Spleen (tissue), 11 donors: ENCODE results near the gene SPRN. TPM values are rescaled to one million over a fixed set of nuclear protein-coding genes. Genes with fewer than 3 reads are reported as not detected.
"Not testable (repeated sequence)": the region's sequence is repeated elsewhere in the genome, so short reads cannot be mapped to it uniquely, and the experiment has no call there.

Source experiments
- DNase-seq: peaks from one replicate; pipeline ENCODE4 v3.0.0-alpha.2; 2020
- H3K27ac ChIP-seq, 8 donors: fragments of 200-600 bp; sonication (generic) in 7 of 8; 1 replicate in 4 of 8; 2 replicates in 4 of 8; pipeline versions ENCODE4 v1.5.0 to v1.8.0; 2016 to 2021; ENCODE audit warnings: inconsistent platforms in 4 of 8, mild to moderate bottlenecking in 4 of 8, moderate library complexity in 1 of 8
- H3K27me3 ChIP-seq, 7 donors: fragments of 200-600 bp; sonication (generic) in 6 of 7; replicated peaks in 1 of 7; 1 replicate in 4 of 7; 2 replicates in 3 of 7; pipeline versions ENCODE4 v1.5.0 to v1.8.0; 2016 to 2021; ENCODE audit warnings: inconsistent platforms in 3 of 7, mild to moderate bottlenecking in 1 of 7
- H3K36me3 ChIP-seq, 6 donors: fragments of 200-600 bp; sonication (generic) in 5 of 6; 1 replicate in 4 of 6; 2 replicates in 2 of 6; pipeline versions ENCODE4 v1.5.0 to v1.8.0; 2016 to 2021; ENCODE audit warnings: inconsistent platforms in 2 of 6
- H3K4me1 ChIP-seq, 6 donors: fragments of 200-600 bp; sonication (generic) in 5 of 6; 1 replicate in 3 of 6; 2 replicates in 3 of 6; pipeline versions ENCODE4 v1.5.0 to v1.8.0; 2016 to 2021; ENCODE audit warnings: inconsistent platforms in 3 of 6
- H3K4me3 ChIP-seq, 8 donors: fragments of 200-600 bp; sonication (generic) in 7 of 8; 1 replicate in 4 of 8; 2 replicates in 4 of 8; pipeline versions ENCODE4 v1.5.0 to v1.8.0; 2016 to 2021; ENCODE audit warnings: inconsistent platforms in 4 of 8, mild to moderate bottlenecking in 4 of 8, moderate library complexity in 2 of 8
- H3K9me3 ChIP-seq, 8 donors: fragments of 200-600 bp; sonication (generic) in 7 of 8; 1 replicate in 4 of 8; 2 replicates in 4 of 8; pipeline versions ENCODE4 v1.5.0 to v1.8.0; 2016 to 2021; ENCODE audit warnings: inconsistent platforms in 4 of 8
- CTCF ChIP-seq, 11 experiments: fragments of 200-600 bp in 7 of 11; fragments of 450-650 bp in 4 of 11; sonication (generic) in 4 of 11; IDR thresholded peaks in 8 of 11; conservative IDR thresholded peaks in 3 of 11; 1 replicate in 7 of 11; 2 replicates in 4 of 11; pipeline versions ENCODE4 v1.4.0 to v1.8.0; 2016 to 2021; ENCODE audit warnings: antibody characterized with exemption in 11 of 11, inconsistent platforms in 4 of 11, mild to moderate bottlenecking in 1 of 11
- POLR2A ChIP-seq, 3 donors: fragments of 450-650 bp; IDR thresholded peaks; one replicate each; pipeline ENCODE4 v1.5.1; 2017; ENCODE audit warnings: antibody characterized with exemption in 3 of 3, mild to moderate bottlenecking in 1 of 3
- POLR2AphosphoS5 ChIP-seq, 3 donors: sonication (generic); formaldehyde crosslinking; IDR thresholded peaks; one replicate each; pipeline ENCODE4 v1.5.1; 2017; ENCODE audit warnings: antibody characterized with exemption in 3 of 3
- WGBS, 5 donors: extraction: QIAGEN DNeasy Blood & Tissue Kit in 3 of 5; methylation state at CpG; one replicate each; pipeline versions ENCODE4 v1.1.5 to v1.1.7; 2013 to 2018; 5-methylcytosine and 5-hydroxymethylcytosine counted together
- intact Hi-C: fragments of 100-400 bp; cut with DNase I; formaldehyde crosslinking; loops from one replicate; pipeline ENCODE4 v1.15.0; 2023; ENCODE audit warnings: low total_unique reads
- polyA plus RNA-seq, 3 donors: library from polyadenylated mRNA; stranded (reverse); fragments of 200-250 nt; gene quantifications; one replicate each; pipeline ENCODE4 v1.2.1, GENCODE V29; 2013
- total RNA-seq, 7 donors: library from RNA; depleted of rRNA in 3 of 7; stranded (reverse); fragments of >200 nt in 3 of 7; fragmentation: NEBNext Ultra II Directional in 4 of 7; extraction: Animal tissue kit (Norgen Biotek cat#: 25700) in 4 of 7; gene quantifications; one replicate each; pipeline versions ENCODE4 v1.1.0 to v1.2.1, GENCODE V29; 2016 to 2021
- donor health status: healthy with polysubstance abuse.
- donor health status: DM: no; HTN: no; CAD: no; lungs with moderate emphysema.
- donor health status: DM: no; HTN: no; CAD: no.
- donor health status: Bipolar disorder and iron deficiency.
- donor health status: healthy.
- donor health status: DM: no; HTN: no; CAD: no.
- donor health status: DM: yes; HTN: yes; CAD: no.

Gene SPRN
- total and polyA plus RNA-seq, 10 donors = 0.14 to 0.58 (median 0.21) TPM; not detected in 4

GRCh38 chr10:133415752-133416151 is 8.7 kb downstream of the SPRN start:
- Histone ChIP-seq H3K27me3 (no peaks in the 10 kb centered on the region), H3K4me3 (no peak overlapping the region), H3K36me3 (peaks cover 8 to 85% (median 61%) of the 10 kb centered on the region in 6 donors), H3K9me3 (peaks cover 13 to 29% (median 27%) of the 10 kb centered on the region in 8 donors), H3K27ac (no peak overlapping the region), H3K4me1 (no peaks in the 10 kb centered on the region)
- 89 to 97% (median 95%) methylated on average over 25 of the region's 25 CpGs for WGBS, 5 donors
- peak; percentile 66 for DNase-seq
- intact Hi-C loops = no loop called here
- TF ChIP-seq CTCF (IDR thresholded peaks at IDR 0.05 in 8 of 11, conservative IDR thresholded peaks at IDR 0.05 in 3 of 11) = no peak
- no peak for TF ChIP-seq POLR2AphosphoS5 (IDR thresholded peaks at IDR 0.05)
- no peak for TF ChIP-seq POLR2A (IDR thresholded peaks at IDR 0.05)

GRCh38 chr10:133414401-133414800 is 10.0 kb downstream of the SPRN start:
- H3K4me1 ChIP-seq, DNase-seq, H3K27ac ChIP-seq, H3K4me3 ChIP-seq, H3K27me3 ChIP-seq, intact Hi-C loops: not testable (repeated sequence)
- Histone ChIP-seq H3K36me3 (peaks cover 11 to 85% (median 66%) of the 10 kb centered on the region in 6 donors), H3K9me3 (peaks cover 13 to 42% (median 36%) of the 10 kb centered on the region in 8 donors)
- 96 to 98% (median 98%) methylated on average over 16 to 22 of the region's 23 CpGs for WGBS, 5 donors

GRCh38 chr10:133412381-133412711 is 12.1 kb downstream of the SPRN start:
- Histone ChIP-seq H3K4me3 (no peak overlapping the region), H3K4me1 (no peaks in the 10 kb centered on the region), H3K36me3 (peaks cover 11 to 88% (median 65%) of the 10 kb centered on the region in 6 donors), H3K9me3 (peaks cover 13 to 49% (median 36%) of the 10 kb centered on the region in 8 donors), H3K27ac (no peak overlapping the region), H3K27me3 (no peaks in the 10 kb centered on the region)
- TF ChIP-seq CTCF (IDR thresholded peaks at IDR 0.05 in 8 of 11, conservative IDR thresholded peaks at IDR 0.05 in 3 of 11) (no peak), POLR2AphosphoS5 (IDR thresholded peaks at IDR 0.05) (no peak), POLR2A (IDR thresholded peaks at IDR 0.05) (no peak)
- DNase-seq = no peak
- intact Hi-C loops = no loop called here

- Histone ChIP-seq H3K36me3 (peaks cover 11 to 94% (median 67%) of the 10 kb centered on the region in 6 donors), H3K27ac (no peak overlapping the region), H3K9me3 (peaks cover 13 to 49% (median 36%) of the 10 kb centered on the region in 8 donors), H3K4me1 (no peaks in the 10 kb centered on the region), H3K4me3 (no peak overlapping the region), H3K27me3 (no peaks in the 10 kb centered on the region)
- no peak for DNase-seq
- WGBS, 5 donors = 94 to 98% (median 96%) methylated on average over 7 of the region's 7 CpGs
- TF ChIP-seq POLR2A (IDR thresholded peaks at IDR 0.05) = no peak
- no peak for TF ChIP-seq CTCF (IDR thresholded peaks at IDR 0.05 in 8 of 11, conservative IDR thresholded peaks at IDR 0.05 in 3 of 11)
- no peak for TF ChIP-seq POLR2AphosphoS5 (IDR thresholded peaks at IDR 0.05)
- intact Hi-C loops = no loop called here
These were observed 12.7 kb downstream of the SPRN start for GRCh38 chr10:133411523-133412380.
